WTC11 (cell line): ENCODE measurements around the gene TEAD1. TPM values are rescaled to one million over a fixed set of nuclear protein-coding genes. Genes with fewer than 3 reads are reported as not detected.

Experiments used
- ATAC-seq: fragments of 200-7000 bp; cut with Tn5 transposase; 2 replicates; pipeline ENCODE4 v1.10.0; 2021; ENCODE audit warnings: mild to moderate bottlenecking, moderate library complexity
- CTCF ChIA-PET: fragments of 300-600 bp; sonication (Branson Sonifier 250); formaldehyde crosslinking; loops from one replicate; lab custom pipeline; 2021; ENCODE audit warnings: antibody characterized with exemption; lab: Charles Lee
- POLR2A ChIA-PET: fragments of 350-600 bp; sonication (Branson Sonifier 250); formaldehyde crosslinking; loops from one replicate; lab custom pipeline; 2021; ENCODE audit warnings: antibody characterized with exemption; lab: Charles Lee
- DNase-seq: peaks from one replicate; pipeline ENCODE4 v3.0.0; 2021; ENCODE audit warnings: low spot score
- H3K27ac Mint-ChIP-seq: 2 replicates; pipeline ENCODE4 v1.8.0; 2021; ENCODE audit warnings: mixed read lengths
- H3K27me3 Mint-ChIP-seq: 2 replicates; pipeline ENCODE4 v1.8.0; 2021; ENCODE audit warnings: low read depth, mild to moderate bottlenecking, moderate library complexity, mixed read lengths
- H3K36me3 Mint-ChIP-seq: 2 replicates; pipeline ENCODE4 v1.8.0; 2021; ENCODE audit warnings: mixed read lengths
- H3K4me1 Mint-ChIP-seq: 2 replicates; pipeline ENCODE4 v1.8.0; 2022; ENCODE audit warnings: mixed read lengths
- H3K4me3 Mint-ChIP-seq: 2 replicates; pipeline ENCODE4 v1.8.0; 2021; ENCODE audit warnings: mild to moderate bottlenecking, moderate library complexity, mixed read lengths
- H3K9me3 Mint-ChIP-seq: 2 replicates; pipeline ENCODE4 v1.8.0; 2021; ENCODE audit warnings: mixed read lengths
- ARID4B ChIP-seq: sonication (generic); formaldehyde crosslinking; IDR thresholded peaks from 2 replicates; pipeline ENCODE4 v1.8.0; 2023; ENCODE audit warnings: missing genetic modification reagents, mild to moderate bottlenecking, borderline replicate concordance
- CREB1 ChIP-seq: sonication (generic); formaldehyde crosslinking; IDR thresholded peaks from 2 replicates; pipeline ENCODE4 v1.8.0; 2023; ENCODE audit warnings: mild to moderate bottlenecking, missing genetic modification reagents
- ETV6 ChIP-seq: sonication (generic); formaldehyde crosslinking; IDR thresholded peaks from 2 replicates; pipeline ENCODE4 v1.8.1; 2022; ENCODE audit warnings: mild to moderate bottlenecking, missing genetic modification reagents
- FOXP4 ChIP-seq: sonication (generic); formaldehyde crosslinking; IDR thresholded peaks from 2 replicates; pipeline ENCODE4 v1.8.0; 2022; ENCODE audit warnings: mild to moderate bottlenecking, missing genetic modification reagents
- GTF2I ChIP-seq: fragments of 250-450 bp; sonication (Bioruptor Pico); conservative IDR thresholded peaks from 2 replicates; pipeline ENCODE4 v1.4.0; 2021; ENCODE audit warnings: mild to moderate bottlenecking
- IRF1 ChIP-seq: sonication (generic); formaldehyde crosslinking; IDR thresholded peaks from 2 replicates; pipeline ENCODE4 v1.8.0; 2023; ENCODE audit warnings: missing genetic modification reagents
- TCF7 ChIP-seq: sonication (generic); formaldehyde crosslinking; IDR thresholded peaks from 2 replicates; pipeline ENCODE4 v1.8.0; 2022; ENCODE audit warnings: mild to moderate bottlenecking, low read depth, missing genetic modification reagents, moderate library complexity
- TEAD4 ChIP-seq: sonication (generic); formaldehyde crosslinking; IDR thresholded peaks from 2 replicates; pipeline ENCODE4 v1.8.0; 2022; ENCODE audit warnings: mild to moderate bottlenecking, missing genetic modification reagents
- TP53 ChIP-seq: sonication (generic); formaldehyde crosslinking; IDR thresholded peaks from 2 replicates; pipeline ENCODE4 v1.8.1; 2023; ENCODE audit warnings: mild to moderate bottlenecking, missing genetic modification reagents
- ZNF138 ChIP-seq: sonication (generic); formaldehyde crosslinking; conservative IDR thresholded peaks from 2 replicates; pipeline ENCODE4 v1.8.1; 2022; ENCODE audit warnings: mild to moderate bottlenecking, moderate library complexity, missing genetic modification reagents
- ZNF232 ChIP-seq: sonication (generic); formaldehyde crosslinking; IDR thresholded peaks from 2 replicates; pipeline ENCODE4 v1.8.0; 2022; ENCODE audit warnings: mild to moderate bottlenecking, missing genetic modification reagents
- ZNF416 ChIP-seq: fragments of 250-450 bp; sonication (Bioruptor Pico); IDR thresholded peaks from 2 replicates; pipeline ENCODE4 v1.9.0; 2021; ENCODE audit warnings: mild to moderate bottlenecking, inconsistent platforms
- total RNA-seq: library from RNA; stranded (reverse); gene quantifications from 3 replicates; pipeline ENCODE4 v1.2.3, GENCODE V29; 2021
- TF ChIP-seq, protein P1 (sequence below): fragments of 250-450 bp; sonication (Bioruptor Pico); IDR thresholded peaks from 2 replicates; pipeline ENCODE4 v1.9.0; 2021; ENCODE audit warnings: moderate library complexity, mild to moderate bottlenecking, inconsistent platforms, borderline replicate concordance
- TF ChIP-seq, protein P2 (sequence below): sonication (generic); formaldehyde crosslinking; IDR thresholded peaks from 2 replicates; pipeline ENCODE4 v1.8.1; 2022; ENCODE audit warnings: low read depth, missing genetic modification reagents, borderline replicate concordance
- TF ChIP-seq, protein P3 (sequence below): sonication (generic); formaldehyde crosslinking; IDR thresholded peaks from 2 replicates; pipeline ENCODE4 v1.8.0; 2022; ENCODE audit warnings: mild to moderate bottlenecking, missing genetic modification reagents
- TF ChIP-seq, protein P4 (sequence below): sonication (generic); formaldehyde crosslinking; IDR thresholded peaks from 2 replicates; pipeline ENCODE4 v1.8.1; 2023; ENCODE audit warnings: mild to moderate bottlenecking, missing genetic modification reagents

TEAD1 gene
- total RNA-seq, 1 experiment from 2014 or later: 79.9 TPM

DNA sequence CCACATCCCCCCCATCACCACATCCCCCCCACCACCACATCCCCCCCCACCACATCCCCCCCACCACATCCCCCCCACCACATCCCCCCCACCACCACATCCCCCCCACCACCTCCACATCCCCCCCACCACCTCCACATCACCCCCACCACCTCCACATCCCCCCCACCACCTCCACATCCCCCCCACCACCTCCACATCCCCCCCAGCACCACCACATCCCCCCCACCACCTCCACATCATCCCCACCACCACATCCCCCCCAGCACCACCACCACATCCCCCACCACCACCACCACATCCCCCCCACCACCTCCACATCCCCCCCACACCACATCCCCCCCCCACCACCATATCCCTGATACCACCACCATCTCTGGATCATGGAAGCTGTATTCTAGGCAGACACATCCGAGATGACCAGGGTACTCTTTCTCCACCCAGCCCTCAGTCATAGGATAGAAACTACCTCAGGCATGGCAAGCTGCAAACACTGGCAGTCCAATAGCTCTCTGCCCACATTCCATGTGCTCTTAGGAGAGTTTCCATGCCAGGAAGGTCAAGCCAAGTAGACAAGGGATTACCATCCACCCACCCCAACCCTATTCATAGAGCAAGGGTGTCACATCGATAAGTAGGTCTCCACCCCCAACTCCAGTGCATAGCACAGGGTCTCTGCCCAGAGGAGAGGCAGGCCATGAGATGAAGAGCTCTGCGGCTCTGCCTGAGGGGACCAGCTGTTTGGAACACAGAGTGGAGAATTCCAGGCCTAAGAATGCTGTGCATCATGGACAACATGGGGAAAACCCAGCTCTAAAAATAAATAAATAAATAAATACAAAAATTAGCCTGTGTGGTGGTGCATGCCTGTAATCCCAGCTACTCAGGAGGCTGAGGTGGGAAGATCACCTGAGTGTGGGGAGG, 33.0 kb upstream of the TEAD1 start:
- Mint-ChIP-seq H3K9me3 (peaks cover 13% of the 10 kb centered on the region), H3K36me3 (peaks cover 6% of the 10 kb centered on the region), H3K4me3 (no peak overlapping the region), H3K27ac (no peak overlapping the region), H3K4me1 (peaks cover 11% of the 10 kb centered on the region), H3K27me3 (no peaks in the 10 kb centered on the region)
- DNase-seq: no peak
- no peak for ATAC-seq
- TF ChIP-seq, protein P1, sequence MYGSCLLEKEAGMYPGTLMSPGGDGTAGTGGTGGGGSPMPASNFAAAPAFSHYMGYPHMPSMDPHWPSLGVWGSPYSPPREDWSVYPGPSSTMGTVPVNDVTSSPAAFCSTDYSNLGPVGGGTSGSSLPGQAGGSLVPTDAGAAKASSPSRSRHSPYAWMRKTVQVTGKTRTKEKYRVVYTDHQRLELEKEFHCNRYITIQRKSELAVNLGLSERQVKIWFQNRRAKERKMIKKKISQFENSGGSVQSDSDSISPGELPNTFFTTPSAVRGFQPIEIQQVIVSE: no peak
- no peak for TF ChIP-seq ARID4B (CRISPR knock-in tag)
- no peak for TF ChIP-seq GTF2I
- no peak for TF ChIP-seq TP53 (CRISPR knock-in tag)
- TF ChIP-seq TEAD4: no peak
- TF ChIP-seq, protein P2, sequence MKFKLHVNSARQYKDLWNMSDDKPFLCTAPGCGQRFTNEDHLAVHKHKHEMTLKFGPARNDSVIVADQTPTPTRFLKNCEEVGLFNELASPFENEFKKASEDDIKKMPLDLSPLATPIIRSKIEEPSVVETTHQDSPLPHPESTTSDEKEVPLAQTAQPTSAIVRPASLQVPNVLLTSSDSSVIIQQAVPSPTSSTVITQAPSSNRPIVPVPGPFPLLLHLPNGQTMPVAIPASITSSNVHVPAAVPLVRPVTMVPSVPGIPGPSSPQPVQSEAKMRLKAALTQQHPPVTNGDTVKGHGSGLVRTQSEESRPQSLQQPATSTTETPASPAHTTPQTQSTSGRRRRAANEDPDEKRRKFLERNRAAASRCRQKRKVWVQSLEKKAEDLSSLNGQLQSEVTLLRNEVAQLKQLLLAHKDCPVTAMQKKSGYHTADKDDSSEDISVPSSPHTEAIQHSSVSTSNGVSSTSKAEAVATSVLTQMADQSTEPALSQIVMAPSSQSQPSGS: no peak
- TF ChIP-seq IRF1: no peak
- no peak for TF ChIP-seq ZNF416
- TF ChIP-seq, protein P3, sequence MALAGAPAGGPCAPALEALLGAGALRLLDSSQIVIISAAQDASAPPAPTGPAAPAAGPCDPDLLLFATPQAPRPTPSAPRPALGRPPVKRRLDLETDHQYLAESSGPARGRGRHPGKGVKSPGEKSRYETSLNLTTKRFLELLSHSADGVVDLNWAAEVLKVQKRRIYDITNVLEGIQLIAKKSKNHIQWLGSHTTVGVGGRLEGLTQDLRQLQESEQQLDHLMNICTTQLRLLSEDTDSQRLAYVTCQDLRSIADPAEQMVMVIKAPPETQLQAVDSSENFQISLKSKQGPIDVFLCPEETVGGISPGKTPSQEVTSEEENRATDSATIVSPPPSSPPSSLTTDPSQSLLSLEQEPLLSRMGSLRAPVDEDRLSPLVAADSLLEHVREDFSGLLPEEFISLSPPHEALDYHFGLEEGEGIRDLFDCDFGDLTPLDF (CRISPR knock-in tag): no peak
- no peak for TF ChIP-seq CREB1 (CRISPR knock-in tag)
- ChIA-PET CTCF (interaction anchor here (1.4 to 2.0 kb wide), 3 partner anchors 30 to 273 kb away, joined by 3 to 8 read pairs (median 6); no protein-coding TSS in a partner anchor), POLR2A (no interaction called here)

DNA sequence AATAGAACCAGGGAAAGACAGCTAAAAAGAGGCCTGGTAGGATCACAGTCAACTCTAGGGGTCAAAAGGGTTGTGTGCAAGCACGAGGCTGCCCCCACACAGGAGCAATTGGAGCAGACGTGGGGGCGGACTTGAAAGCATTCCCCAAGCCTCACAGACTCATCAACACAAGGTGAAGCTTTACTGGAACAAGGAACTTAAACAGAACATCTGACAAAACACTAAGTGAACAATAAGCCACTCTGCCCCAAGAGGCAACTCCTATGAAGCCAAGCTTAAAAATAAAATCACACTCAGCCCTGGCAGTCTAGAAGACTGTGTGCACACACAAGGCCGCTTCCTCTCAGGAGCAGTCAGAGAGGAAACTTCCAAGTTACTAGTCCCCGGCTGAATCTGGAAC, 32.2 kb upstream of the TEAD1 start:
- ChIA-PET CTCF (interaction anchor here (1.4 to 2.0 kb wide), 3 partner anchors 29 to 272 kb away, joined by 3 to 8 read pairs (median 6); no protein-coding TSS in a partner anchor), POLR2A (interaction anchor here (0.5 to 0.6 kb wide), 2 partner anchors 57 to 110 kb away, joined by 3 to 8 read pairs; no protein-coding TSS in a partner anchor)
- ATAC-seq (no peak), DNase-seq (no peak)
- Mint-ChIP-seq H3K27me3 (no peaks in the 10 kb centered on the region), H3K4me1 (peaks cover 11% of the 10 kb centered on the region), H3K4me3 (no peak overlapping the region), H3K27ac (no peak overlapping the region), H3K9me3 (peaks cover 21% of the 10 kb centered on the region), H3K36me3 (peaks cover 6% of the 10 kb centered on the region)
- TF ChIP-seq, protein P4, sequence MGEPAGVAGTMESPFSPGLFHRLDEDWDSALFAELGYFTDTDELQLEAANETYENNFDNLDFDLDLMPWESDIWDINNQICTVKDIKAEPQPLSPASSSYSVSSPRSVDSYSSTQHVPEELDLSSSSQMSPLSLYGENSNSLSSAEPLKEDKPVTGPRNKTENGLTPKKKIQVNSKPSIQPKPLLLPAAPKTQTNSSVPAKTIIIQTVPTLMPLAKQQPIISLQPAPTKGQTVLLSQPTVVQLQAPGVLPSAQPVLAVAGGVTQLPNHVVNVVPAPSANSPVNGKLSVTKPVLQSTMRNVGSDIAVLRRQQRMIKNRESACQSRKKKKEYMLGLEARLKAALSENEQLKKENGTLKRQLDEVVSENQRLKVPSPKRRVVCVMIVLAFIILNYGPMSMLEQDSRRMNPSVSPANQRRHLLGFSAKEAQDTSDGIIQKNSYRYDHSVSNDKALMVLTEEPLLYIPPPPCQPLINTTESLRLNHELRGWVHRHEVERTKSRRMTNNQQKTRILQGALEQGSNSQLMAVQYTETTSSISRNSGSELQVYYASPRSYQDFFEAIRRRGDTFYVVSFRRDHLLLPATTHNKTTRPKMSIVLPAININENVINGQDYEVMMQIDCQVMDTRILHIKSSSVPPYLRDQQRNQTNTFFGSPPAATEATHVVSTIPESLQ (CRISPR knock-in tag): no peak
- TF ChIP-seq ZNF232: no peak
- TF ChIP-seq ETV6 (CRISPR knock-in tag): no peak
- no peak for TF ChIP-seq ARID4B (CRISPR knock-in tag)
- TF ChIP-seq ZNF138: no peak
- TF ChIP-seq TP53 (CRISPR knock-in tag): no peak
- TF ChIP-seq TCF7 (CRISPR knock-in tag): no peak
- TF ChIP-seq FOXP4 (CRISPR knock-in tag): no peak
